HG03196 (cell line): ENCODE data around the gene CHRNA10.

Experiments
- ATAC-seq: cut with Tn5 transposase; IDR thresholded peaks from one replicate; pipeline ENCODE4 v1.9.1; 2021; ENCODE audit not compliant: unreplicated experiment

The CHRNA10 gene

GRCh38 chr11:3637201-3637600, 34.0 kb downstream of the CHRNA10 start:
- no peak for ATAC-seq

- no peak for ATAC-seq
Observed at GRCh38 chr11:3635641-3636375, 35.4 kb downstream of the CHRNA10 start.

GRCh38 chr11:3632070-3632660, 39.0 kb downstream of the CHRNA10 start:
- ATAC-seq: no peak

GRCh38 chr11:3631331-3631730, 39.9 kb downstream of the CHRNA10 start:
- no peak for ATAC-seq

- ATAC-seq: no peak
Observed at GRCh38 chr11:3627291-3627690, 43.9 kb downstream of the CHRNA10 start.

- no peak for ATAC-seq
Observed at GRCh38 chr11:3626250-3626960, 44.8 kb downstream of the CHRNA10 start.

GRCh38 chr11:3623767-3624458, 47.3 kb downstream of the CHRNA10 start:
- ATAC-seq: no peak

- no peak for ATAC-seq
Observed at GRCh38 chr11:3623121-3623520, 48.1 kb downstream of the CHRNA10 start.

- no peak for ATAC-seq
Observed at GRCh38 chr11:3622521-3622920, 48.7 kb downstream of the CHRNA10 start.

- ATAC-seq: no peak
Observed at GRCh38 chr11:3617990-3618389, 53.2 kb downstream of the CHRNA10 start.

GRCh38 chr11:3616721-3617460, 54.3 kb downstream of the CHRNA10 start:
- ATAC-seq: no peak

GRCh38 chr11:3615998-3616397, 55.2 kb downstream of the CHRNA10 start:
- ATAC-seq: no peak
